Parathyroid adenoma (tissue), 2 donors: ENCODE results near the gene SNX17.

Source experiments
- H2AFZ ChIP-seq: fragments of 300-600 bp; sonication (generic); one replicate; pipeline ENCODE4 v1.7.0; 2017; ENCODE audit warnings: antibody characterized with exemption, mild to moderate bottlenecking
- H3K27ac ChIP-seq: fragments of 300-600 bp; sonication (generic); one replicate; pipeline ENCODE4 v1.7.0; 2017
- H3K27me3 ChIP-seq: fragments of 300-600 bp; sonication (generic); one replicate; pipeline ENCODE4 v1.7.0; 2017; ENCODE audit warnings: low read length; ENCODE audit not compliant: control insufficient read depth, insufficient read depth
- H3K36me3 ChIP-seq: fragments of 300-600 bp; sonication (generic); one replicate; pipeline ENCODE4 v1.7.0; 2017; ENCODE audit warnings: low read length; ENCODE audit not compliant: control insufficient read depth, insufficient read depth
- H3K4me1 ChIP-seq: fragments of 300-600 bp; sonication (generic); one replicate; pipeline ENCODE4 v1.7.0; 2017; ENCODE audit warnings: control low read depth
- H3K4me2 ChIP-seq: fragments of 300-600 bp; sonication (generic); one replicate; pipeline ENCODE4 v1.7.0; 2017; ENCODE audit warnings: low read length
- H3K4me3 ChIP-seq: fragments of 300-600 bp; sonication (generic); one replicate; pipeline ENCODE4 v1.7.0; 2017; ENCODE audit warnings: low read depth, low read length
- H3K79me2 ChIP-seq: fragments of 300-600 bp; sonication (generic); one replicate; pipeline ENCODE4 v1.7.0; 2017; ENCODE audit warnings: control low read depth
- H3K9ac ChIP-seq: fragments of 300-600 bp; sonication (generic); one replicate; pipeline ENCODE4 v1.7.0; 2017; ENCODE audit warnings: mild to moderate bottlenecking
- H3K9me3 ChIP-seq: fragments of 300-600 bp; sonication (generic); one replicate; pipeline ENCODE4 v1.7.0; 2017; ENCODE audit warnings: low read length; ENCODE audit not compliant: control insufficient read depth
- TF ChIP-seq, protein P1 (sequence below): fragments of 300-600 bp; sonication (generic); IDR thresholded peaks from one replicate; pipeline ENCODE4 v1.7.0; 2017; ENCODE audit warnings: antibody characterized with exemption, mild to moderate bottlenecking
- donor health status: primary hyperparathyroidism.

SNX17 gene

DNA sequence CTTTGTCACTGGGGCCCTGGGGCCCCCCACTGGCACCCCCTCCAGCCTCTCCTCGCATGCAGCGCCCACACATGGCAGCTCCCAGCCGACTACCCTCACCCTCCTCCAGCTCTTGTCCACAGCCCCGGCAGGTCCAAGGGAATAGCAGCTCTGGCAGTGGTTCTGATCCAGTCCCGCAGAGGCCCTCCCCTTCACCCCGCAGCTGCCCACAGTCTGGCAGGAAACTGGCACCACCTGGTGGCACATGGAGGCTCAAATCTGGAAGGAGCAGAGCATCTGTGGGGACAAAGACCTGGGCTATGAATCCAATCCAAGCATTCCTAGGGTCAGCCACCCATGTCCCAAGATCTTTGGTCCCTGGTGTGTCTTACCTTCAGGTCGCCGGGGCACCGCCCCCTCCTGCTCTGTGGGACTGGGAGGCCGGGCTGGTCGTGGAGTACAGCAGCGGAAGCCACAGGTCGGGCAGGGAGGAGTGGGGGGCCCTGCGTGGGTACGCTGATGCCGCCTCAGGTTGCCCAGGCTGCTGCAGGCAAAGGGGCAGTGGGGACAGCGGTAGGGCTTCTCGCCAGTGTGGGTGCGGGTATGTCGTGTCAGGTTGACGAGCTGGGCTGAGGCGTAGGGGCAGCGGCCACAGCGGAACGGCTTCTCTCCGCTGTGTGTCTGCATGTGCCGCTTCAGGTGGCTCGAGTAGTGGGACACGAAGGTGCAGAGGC lies 7.8 kb downstream of the SNX17 start:
- no peak overlapping the region for H3K4me2 ChIP-seq
- TF ChIP-seq, protein P1, sequence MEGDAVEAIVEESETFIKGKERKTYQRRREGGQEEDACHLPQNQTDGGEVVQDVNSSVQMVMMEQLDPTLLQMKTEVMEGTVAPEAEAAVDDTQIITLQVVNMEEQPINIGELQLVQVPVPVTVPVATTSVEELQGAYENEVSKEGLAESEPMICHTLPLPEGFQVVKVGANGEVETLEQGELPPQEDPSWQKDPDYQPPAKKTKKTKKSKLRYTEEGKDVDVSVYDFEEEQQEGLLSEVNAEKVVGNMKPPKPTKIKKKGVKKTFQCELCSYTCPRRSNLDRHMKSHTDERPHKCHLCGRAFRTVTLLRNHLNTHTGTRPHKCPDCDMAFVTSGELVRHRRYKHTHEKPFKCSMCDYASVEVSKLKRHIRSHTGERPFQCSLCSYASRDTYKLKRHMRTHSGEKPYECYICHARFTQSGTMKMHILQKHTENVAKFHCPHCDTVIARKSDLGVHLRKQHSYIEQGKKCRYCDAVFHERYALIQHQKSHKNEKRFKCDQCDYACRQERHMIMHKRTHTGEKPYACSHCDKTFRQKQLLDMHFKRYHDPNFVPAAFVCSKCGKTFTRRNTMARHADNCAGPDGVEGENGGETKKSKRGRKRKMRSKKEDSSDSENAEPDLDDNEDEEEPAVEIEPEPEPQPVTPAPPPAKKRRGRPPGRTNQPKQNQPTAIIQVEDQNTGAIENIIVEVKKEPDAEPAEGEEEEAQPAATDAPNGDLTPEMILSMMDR, result peak; percentile 54
- no peaks in the 10 kb centered on the region for H3K27me3 ChIP-seq
- no peaks in the 10 kb centered on the region for H3K9me3 ChIP-seq
- no peak overlapping the region for H3K27ac ChIP-seq
- H3K79me2 ChIP-seq, result peaks cover 11% of the 10 kb centered on the region
- no peak overlapping the region for H3K9ac ChIP-seq
- no peak overlapping the region for H3K4me3 ChIP-seq
- H3K4me1 ChIP-seq, result peaks cover 6% of the 10 kb centered on the region
- no peak overlapping the region for H2AFZ ChIP-seq
- no peaks in the 10 kb centered on the region for H3K36me3 ChIP-seq

DNA sequence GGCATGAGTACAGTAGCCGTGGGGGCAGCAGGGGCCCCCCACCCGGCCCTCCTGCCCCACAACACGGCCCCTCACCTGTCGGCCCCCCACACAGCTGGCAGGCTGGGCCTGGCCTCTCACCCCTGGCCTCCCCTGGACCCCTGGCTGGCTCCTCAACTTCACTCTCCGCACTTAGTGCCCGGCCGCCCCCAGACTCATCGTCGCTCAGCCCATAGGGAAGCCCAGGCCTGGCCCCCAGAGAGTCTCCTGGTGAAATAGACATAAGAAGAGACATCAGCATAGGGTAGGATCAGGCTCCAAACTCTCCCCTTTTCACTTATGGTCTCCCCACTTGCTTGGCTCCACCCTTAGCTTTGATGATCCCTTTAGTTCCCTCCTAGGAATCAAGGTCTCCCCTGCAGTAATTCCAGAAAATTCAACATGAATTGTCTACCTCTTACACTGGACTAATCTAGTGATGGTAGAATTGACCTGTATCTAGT lies 8.4 kb downstream of the SNX17 start:
- peak overlapping the region; percentile 95 for H3K4me2 ChIP-seq

DNA sequence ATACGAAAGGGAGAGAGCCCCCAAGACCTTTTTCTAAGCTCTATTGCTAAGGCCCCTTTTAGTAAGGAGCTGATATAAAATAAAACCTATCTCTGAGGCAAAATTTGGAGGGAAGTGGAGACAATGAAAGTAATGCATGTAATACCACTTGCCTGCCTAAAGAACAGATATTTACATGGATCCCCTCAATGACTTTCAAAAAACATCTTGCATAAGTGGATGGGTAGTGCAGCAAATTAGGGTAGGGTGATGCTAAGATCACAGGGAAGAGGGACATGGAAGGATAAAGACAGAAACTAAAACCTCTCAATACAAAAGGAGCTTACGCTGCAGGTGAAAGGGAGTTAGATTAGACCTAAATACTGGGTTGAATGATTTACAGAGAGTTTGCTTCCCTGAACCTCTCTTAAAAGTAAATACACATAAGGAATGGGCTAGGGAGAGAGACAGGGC lies 9.0 kb downstream of the SNX17 start:
- H3K36me3 ChIP-seq, result no peaks in the 10 kb centered on the region
- no peak overlapping the region for H2AFZ ChIP-seq
- no peak overlapping the region for H3K27ac ChIP-seq
- peaks cover 5% of the 10 kb centered on the region for H3K79me2 ChIP-seq
- TF ChIP-seq, protein P1, result no peak
- H3K27me3 ChIP-seq, result no peaks in the 10 kb centered on the region
- peak overlapping the region; percentile 74 for H3K4me3 ChIP-seq
- H3K4me1 ChIP-seq, result peaks cover 6% of the 10 kb centered on the region
- no peaks in the 10 kb centered on the region for H3K9me3 ChIP-seq
- H3K4me2 ChIP-seq, result peak overlapping the region; percentile 95
- no peak overlapping the region for H3K9ac ChIP-seq

More for the DNA sequence above, 8.4 kb downstream of the SNX17 start:
- Histone ChIP-seq H3K27ac (no peak overlapping the region), H2AFZ (no peak overlapping the region), H3K79me2 (peaks cover 6% of the 10 kb centered on the region), H3K9ac (no peak overlapping the region), H3K4me1 (peaks cover 6% of the 10 kb centered on the region), H3K36me3 (no peaks in the 10 kb centered on the region), H3K4me3 (no peak overlapping the region), H3K27me3 (no peaks in the 10 kb centered on the region), H3K9me3 (no peaks in the 10 kb centered on the region)
- TF ChIP-seq, protein P1, result no peak

DNA sequence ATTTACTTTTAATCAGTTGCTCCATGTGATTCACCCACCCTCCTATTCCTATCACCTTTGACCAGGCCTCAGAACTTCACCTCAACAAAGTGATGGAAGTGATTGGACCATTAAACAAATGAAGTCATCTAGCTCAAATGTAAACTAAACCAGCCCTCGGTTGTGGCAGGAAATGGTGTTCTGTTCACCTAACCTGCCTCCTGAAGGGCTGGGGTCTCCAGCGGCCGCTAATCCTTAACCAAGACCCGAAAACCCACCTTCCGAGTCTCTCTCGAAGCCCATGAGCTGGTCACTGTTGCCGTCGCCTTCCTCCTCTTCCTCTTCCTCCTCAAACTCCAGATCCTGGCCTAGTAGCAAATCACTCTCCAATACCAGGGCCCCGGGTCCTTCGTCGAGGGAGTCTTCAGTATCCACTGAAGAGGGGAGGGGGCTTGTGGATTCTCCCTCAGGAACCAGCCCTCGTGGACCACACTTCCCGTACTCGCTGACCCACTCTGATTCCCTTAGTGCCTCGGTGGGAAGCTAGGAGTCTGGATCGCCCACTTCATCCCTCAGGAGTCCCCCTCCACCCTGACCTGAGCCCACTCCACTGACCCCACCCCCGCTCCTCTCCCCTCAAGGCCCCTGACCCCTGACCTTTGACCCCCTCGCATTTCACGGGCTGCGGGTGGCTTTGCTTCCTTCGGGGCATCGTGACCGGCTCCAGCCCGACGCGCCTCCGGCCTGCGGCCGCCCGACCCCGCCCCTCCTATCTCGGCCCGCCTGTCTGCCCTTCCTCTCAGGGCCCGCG lies 9.6 kb downstream of the SNX17 start:
- peak overlapping the region; percentile 91 for H2AFZ ChIP-seq
- H3K9me3 ChIP-seq, result no peaks in the 10 kb centered on the region

More for the DNA sequence above, 9.6 kb downstream of the SNX17 start:
- peak overlapping the region; percentile 68 for H3K9ac ChIP-seq
- peak overlapping the region; percentile 65 for H3K27ac ChIP-seq
- TF ChIP-seq, protein P1, result no peak
- H3K4me3 ChIP-seq, result peak overlapping the region; percentile 74
- H3K4me1 ChIP-seq, result peaks cover 6% of the 10 kb centered on the region
- H3K27me3 ChIP-seq, result no peaks in the 10 kb centered on the region
- peak overlapping the region; percentile 95 for H3K4me2 ChIP-seq
- H3K79me2 ChIP-seq, result no peaks in the 10 kb centered on the region
- no peaks in the 10 kb centered on the region for H3K36me3 ChIP-seq
